Activated CD4-positive, alpha-beta T cell treated with anti-CD3 and anti-CD28 coated beads, Interleukin-2, amount 10 ng/mL, durations not matched to agents 24 days and 14 days (primary cell): Measurements from ENCODE around the gene HLF. TPM values are rescaled to one million over a fixed set of nuclear protein-coding genes. Genes with fewer than 3 reads are reported as not detected.

Experiments
- DNase-seq: peaks from one replicate; pipeline ENCODE4 v3.0.0; 2022
- H3K27ac Mint-ChIP-seq: one replicate; pipeline ENCODE4 v1.8.0; 2022; ENCODE audit warnings: mild to moderate bottlenecking, mixed read lengths
- H3K27me3 Mint-ChIP-seq: one replicate; pipeline ENCODE4 v1.8.0; 2022; ENCODE audit warnings: mixed read lengths
- H3K36me3 Mint-ChIP-seq: one replicate; pipeline ENCODE4 v1.8.0; 2022; ENCODE audit warnings: low read depth, mild to moderate bottlenecking, mixed read lengths
- H3K4me1 Mint-ChIP-seq: one replicate; pipeline ENCODE4 v1.8.0; 2021; ENCODE audit warnings: mixed read lengths
- H3K4me3 Mint-ChIP-seq: one replicate; pipeline ENCODE4 v1.8.0; 2022; ENCODE audit warnings: mild to moderate bottlenecking, moderate library complexity, mixed read lengths
- H3K9me3 Mint-ChIP-seq: one replicate; pipeline ENCODE4 v1.8.0; 2021; ENCODE audit warnings: mixed read lengths
- intact Hi-C: fragments of 100-400 bp; cut with micrococcal nuclease; formaldehyde crosslinking; loops from one replicate; pipeline ENCODE4 v1.15.1; 2023
- total RNA-seq: library from RNA; stranded (reverse); gene quantifications from 2 replicates; pipeline ENCODE4 v1.2.3, GENCODE V29; 2022

The HLF gene
- total RNA-seq, 1 donor from 2014 or later: 1.3 TPM

DNA sequence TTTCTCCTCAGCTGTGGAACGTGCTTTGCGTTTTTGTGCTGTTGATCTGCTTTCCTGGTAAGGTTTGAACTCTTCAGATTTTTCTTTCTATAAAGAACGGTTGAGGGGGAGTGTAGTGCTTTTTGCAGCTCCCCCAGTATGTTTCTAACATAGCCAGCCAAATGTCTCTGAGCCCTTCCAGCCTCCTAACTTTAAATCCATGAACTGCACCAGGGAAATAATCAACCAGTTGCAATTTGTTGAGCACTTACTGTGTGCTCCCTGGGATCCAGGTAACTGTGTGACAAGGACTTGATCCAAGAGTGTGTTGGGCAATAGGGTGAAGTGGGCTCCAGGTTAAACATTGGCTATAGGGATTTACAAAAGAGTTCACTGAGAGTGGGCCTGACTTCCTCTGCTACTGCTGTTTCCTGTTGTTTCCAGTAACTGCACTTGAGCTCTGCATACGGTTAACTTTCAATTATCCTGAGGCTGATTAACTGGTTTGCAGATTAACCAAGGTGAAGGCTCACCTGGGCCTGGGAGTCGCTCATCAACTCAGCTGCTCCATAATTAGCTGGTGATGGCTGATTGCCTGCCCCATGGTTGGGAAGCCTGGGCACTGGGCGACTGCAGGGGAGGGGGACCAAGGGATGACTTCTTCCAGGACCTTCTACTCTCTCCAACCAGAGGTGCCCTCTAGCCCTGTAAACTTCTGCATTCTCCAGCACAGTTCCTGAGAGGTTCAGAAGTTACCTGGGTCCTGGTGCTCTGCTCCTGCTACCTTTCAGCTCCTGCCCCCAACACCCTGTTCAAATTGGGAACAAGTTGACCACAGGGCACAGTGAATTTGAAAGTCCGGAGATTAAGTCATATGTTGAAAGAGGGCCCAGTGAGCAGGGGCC lies 19.5 kb downstream of the HLF start:
- Mint-ChIP-seq H3K9me3 (peaks cover 9% of the 10 kb centered on the region), H3K27me3 (peaks cover 11% of the 10 kb centered on the region), H3K4me1 (peaks cover 16% of the 10 kb centered on the region), H3K4me3 (no peak overlapping the region), H3K36me3 (no peaks in the 10 kb centered on the region), H3K27ac (no peak overlapping the region)
- intact Hi-C loops: no loop called here
- DNase-seq: peak; percentile 65

DNA sequence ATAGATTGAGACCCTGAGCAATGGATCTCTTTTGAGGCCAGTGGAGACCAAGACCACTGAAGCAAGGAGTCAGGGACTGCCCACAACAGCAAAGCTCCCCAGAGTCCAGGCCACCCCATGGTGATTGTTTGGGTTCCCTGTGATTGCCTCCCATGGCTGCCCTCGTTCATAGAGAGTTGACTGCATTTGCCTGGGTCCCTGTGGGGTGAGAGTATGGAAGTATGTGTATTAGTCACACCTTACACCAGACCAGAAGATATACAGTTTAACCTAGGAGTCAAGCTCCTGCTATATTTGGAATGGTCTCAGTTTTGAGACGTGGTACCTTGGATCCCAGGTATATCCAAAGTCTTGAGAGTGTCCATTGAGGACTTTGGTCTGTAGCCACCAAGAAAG lies 20.2 kb downstream of the HLF start:
- no peak for DNase-seq
- peaks cover 11% of the 10 kb centered on the region for H3K27me3 Mint-ChIP-seq
- H3K4me1 Mint-ChIP-seq: peaks cover 16% of the 10 kb centered on the region
- intact Hi-C loops: no loop called here
- no peak overlapping the region for H3K4me3 Mint-ChIP-seq
- H3K36me3 Mint-ChIP-seq: no peaks in the 10 kb centered on the region
- peaks cover 9% of the 10 kb centered on the region for H3K9me3 Mint-ChIP-seq
- no peak overlapping the region for H3K27ac Mint-ChIP-seq

DNA sequence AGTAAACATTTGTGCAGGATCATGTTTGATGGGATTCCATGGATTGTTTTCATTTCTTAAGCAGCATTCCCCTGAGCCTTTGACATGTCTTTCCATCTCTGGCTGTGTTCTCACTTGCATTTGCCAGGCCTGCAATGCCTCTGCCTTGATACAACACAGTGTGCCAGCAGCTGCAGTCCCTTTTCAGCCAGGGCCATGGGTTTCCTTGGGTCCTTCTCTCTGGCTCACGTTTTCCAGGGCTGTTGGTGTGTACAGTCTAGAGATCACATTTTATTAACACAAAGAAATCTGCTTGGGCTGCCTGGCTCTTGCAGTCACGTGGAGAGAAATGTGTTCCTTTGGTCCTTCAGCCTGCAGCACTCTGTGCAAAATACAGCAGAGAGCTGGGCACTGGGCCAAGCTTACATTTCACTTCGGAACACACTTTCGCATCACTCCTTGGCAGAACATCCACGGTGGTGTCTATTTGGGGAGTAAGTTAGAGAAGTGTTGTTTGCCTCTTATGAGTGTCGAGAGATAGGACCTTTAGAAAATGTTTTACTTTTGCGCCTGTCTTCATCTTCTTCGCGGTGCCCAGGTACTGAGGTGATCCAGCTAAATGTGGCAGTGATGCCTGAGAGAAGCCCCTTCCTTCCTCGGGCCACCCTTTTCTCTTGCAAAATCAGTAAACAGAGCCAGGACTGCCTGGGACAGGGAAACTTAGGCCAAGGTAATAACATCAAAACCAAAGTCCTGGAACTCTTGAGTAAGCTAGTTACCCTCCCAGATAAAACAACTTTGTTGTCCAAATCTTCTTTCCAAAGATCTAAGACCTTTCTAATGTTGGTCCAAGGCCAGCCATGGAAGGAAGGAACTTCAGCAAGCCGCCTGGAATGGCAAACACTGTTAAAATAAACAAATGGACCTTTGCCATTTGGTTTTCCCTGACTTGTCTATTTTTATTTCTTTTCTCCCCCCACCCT lies 20.9 kb downstream of the HLF start:
- H3K4me3 Mint-ChIP-seq: no peak overlapping the region
- H3K36me3 Mint-ChIP-seq: no peaks in the 10 kb centered on the region
- H3K27ac Mint-ChIP-seq: no peak overlapping the region
- H3K27me3 Mint-ChIP-seq: peaks cover 9% of the 10 kb centered on the region
- no peak for DNase-seq
- H3K9me3 Mint-ChIP-seq: peaks cover 9% of the 10 kb centered on the region
- peaks cover 16% of the 10 kb centered on the region for H3K4me1 Mint-ChIP-seq
- intact Hi-C loops: no loop called here

DNA sequence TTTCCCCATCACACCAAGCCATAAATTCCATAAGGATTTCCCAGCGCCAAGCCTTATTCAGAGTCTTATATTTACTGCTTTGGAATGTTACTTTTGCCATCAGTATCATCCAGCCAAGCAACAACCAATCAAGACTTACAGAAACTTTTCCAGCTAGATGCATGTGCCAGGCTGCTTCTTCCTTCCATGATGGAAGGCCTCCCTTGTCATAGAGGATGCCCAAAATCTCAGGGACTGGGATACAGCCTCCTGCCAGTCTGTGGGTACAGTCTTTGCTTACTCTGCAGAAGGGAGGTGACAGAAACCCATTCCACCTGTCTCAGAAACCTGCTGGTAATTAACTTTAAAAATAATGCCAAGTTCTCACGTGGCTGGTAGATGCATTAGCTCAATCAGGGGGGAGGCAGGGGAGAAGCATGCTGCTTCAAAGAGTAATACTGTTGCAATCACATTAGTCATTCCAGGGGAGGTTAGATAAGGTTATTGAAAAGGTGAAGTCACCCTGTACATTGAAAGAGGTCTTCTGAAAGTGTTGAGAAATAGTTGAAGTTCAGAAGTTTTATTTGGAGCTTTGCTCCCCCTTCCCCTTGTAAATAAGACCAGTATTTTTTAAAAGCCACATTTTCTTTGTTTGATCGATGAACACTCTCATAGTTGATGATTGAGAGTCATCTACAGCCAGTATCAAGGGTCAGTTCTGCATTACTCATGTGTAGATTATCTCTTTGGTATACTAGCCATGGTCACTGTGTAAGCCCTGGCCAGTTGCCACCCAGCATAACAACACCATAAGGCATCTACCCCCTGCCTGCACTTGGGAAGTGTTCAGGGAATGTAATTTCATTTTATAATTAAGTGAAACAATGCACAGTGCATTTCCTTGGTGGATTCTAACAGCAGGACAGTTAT lies 22.2 kb downstream of the HLF start:
- Mint-ChIP-seq H3K9me3 (peaks cover 9% of the 10 kb centered on the region), H3K27ac (no peak overlapping the region), H3K4me1 (peaks cover 16% of the 10 kb centered on the region), H3K4me3 (no peak overlapping the region), H3K36me3 (no peaks in the 10 kb centered on the region), H3K27me3 (peaks cover 5% of the 10 kb centered on the region)
- intact Hi-C loops: no loop called here
- no peak for DNase-seq

DNA sequence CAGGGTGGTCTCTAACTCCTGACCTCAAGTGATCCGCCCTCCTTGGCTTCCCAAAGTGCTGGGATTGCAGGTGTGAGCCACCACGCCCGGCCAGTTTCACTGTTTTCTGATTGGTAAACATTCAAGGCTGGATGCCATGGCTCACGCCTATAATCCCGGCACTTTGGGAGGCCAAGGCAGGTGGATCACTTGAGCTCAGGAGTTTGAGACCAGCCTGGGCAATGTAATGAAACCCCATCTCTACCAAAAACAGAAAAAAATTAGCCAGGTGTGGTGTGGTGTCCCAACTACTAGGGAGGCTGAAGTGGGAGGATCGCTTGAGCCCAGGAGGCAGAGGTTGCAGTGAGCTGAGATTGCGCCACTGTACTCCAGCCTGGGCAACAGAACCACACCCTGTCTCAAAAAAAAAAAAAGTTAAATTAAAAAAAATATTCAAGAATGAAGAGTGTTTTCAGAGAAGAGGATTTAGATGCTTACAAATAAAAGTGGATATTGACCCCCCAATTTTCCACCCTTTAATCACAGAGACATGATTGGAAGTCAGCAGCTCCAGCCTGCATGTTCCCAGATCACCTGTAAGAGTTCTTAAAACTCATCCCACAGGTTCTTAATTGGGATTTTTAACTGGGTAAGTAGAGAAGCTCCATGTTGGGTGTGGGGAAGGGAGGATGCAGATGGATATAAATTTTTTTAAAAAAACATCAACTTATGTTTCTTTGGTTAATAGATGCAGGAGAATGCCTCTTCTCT lies 23.8 kb downstream of the HLF start:
- peaks cover 6% of the 10 kb centered on the region for H3K9me3 Mint-ChIP-seq
- peaks cover 2% of the 10 kb centered on the region for H3K27me3 Mint-ChIP-seq
- peaks cover 12% of the 10 kb centered on the region for H3K4me1 Mint-ChIP-seq
- H3K36me3 Mint-ChIP-seq: no peaks in the 10 kb centered on the region
- DNase-seq: no peak
- intact Hi-C loops: no loop called here
- no peak overlapping the region for H3K27ac Mint-ChIP-seq
- H3K4me3 Mint-ChIP-seq: no peak overlapping the region

DNA sequence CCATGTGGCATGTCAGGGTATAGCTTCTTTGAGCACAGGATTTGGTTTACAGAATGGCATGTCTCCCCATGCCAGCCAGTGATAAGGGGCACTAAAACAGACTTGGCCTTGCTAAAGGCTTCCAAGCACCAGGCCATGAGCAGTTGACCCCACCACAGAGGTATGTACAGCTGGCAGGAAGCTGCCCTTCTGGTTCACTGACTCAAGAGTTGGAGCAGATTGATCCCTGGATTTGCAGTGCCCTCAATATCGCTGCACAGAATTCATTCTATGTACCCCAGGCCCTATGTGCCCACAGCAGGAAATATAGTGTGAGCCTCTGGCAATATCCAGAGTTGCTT lies 24.3 kb downstream of the HLF start:
- Mint-ChIP-seq H3K36me3 (no peaks in the 10 kb centered on the region), H3K4me1 (peaks cover 9% of the 10 kb centered on the region), H3K27me3 (peaks cover 2% of the 10 kb centered on the region), H3K9me3 (peaks cover 6% of the 10 kb centered on the region), H3K27ac (no peak overlapping the region), H3K4me3 (no peak overlapping the region)
- intact Hi-C loops: no loop called here
- DNase-seq: no peak

DNA sequence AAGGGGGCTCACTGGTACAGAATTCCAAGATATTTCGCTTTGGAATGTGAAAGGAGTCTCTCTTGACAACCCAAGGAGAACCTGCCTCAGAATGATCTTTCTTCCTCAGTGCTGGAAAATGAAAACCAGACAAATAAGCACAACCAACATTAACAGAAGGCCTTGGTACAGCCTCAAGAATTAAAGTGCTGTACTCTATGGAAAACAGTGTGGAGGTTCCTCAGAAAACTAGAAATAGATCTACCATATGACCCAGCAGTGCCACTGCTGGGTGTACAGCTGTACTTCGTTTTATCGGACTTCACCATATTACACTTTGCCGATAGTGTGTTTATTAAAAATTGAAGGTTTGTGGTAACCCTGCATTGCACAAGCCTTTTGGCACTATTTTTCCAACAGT lies 25.2 kb downstream of the HLF start:
- H3K27ac Mint-ChIP-seq: no peak overlapping the region
- no peak overlapping the region for H3K4me3 Mint-ChIP-seq
- H3K36me3 Mint-ChIP-seq: no peaks in the 10 kb centered on the region
- intact Hi-C loops: no loop called here
- H3K27me3 Mint-ChIP-seq: peaks cover 2% of the 10 kb centered on the region
- H3K9me3 Mint-ChIP-seq: peaks cover 4% of the 10 kb centered on the region
- H3K4me1 Mint-ChIP-seq: peaks cover under 1% of the 10 kb centered on the region
- DNase-seq: no peak

DNA sequence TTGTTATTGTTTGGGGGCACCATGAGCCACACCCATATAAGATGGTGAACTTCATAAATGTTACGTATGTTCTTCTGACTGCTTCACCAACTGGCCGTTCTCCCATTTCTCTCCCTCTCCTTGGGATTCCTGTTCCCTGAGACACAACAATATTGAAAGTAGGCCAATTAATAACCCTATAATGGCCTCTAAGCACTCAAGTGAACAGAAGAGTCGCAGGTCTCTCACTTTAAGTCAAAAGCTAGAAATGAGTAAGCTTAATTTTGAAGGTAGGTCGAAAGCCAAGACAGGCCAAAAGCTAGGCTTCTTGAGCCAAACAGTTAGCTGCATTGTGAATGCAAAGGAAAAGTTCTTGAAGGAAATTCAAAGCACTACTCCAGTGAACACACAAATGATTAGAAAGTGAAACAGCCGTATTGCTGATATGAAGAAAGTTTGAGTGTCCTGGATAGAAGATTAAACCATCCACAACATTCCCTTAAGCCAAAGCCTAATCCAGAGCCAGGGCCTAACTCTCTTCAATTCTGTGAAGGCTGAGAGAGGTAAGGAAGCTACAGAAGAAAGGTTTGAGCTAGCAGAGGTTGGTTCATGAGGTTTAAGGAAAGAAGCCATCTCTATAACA lies 25.8 kb downstream of the HLF start:
- intact Hi-C loops: no loop called here

DNA sequence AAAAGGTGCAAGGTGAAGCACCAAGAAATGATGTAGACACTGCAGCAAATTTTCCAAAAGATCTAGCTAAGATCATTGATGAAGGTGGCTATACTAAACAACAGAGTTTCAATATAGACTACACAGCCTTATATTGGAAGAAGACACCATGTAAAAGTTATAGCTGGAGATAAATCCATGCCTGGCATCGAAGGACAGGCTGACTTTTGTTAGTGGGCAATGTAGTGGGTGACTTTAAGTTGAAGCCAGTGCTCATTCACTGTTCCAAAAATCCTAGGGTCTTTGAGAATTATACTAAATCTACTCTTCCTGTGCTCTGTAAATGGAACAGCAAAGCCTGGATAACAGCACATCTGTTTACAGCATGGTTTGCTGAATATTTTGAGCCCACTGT lies 26.4 kb downstream of the HLF start:
- H3K4me1 Mint-ChIP-seq: no peaks in the 10 kb centered on the region
- no peaks in the 10 kb centered on the region for H3K36me3 Mint-ChIP-seq
- H3K9me3 Mint-ChIP-seq: no peaks in the 10 kb centered on the region
- no peak overlapping the region for H3K4me3 Mint-ChIP-seq
- no peak overlapping the region for H3K27ac Mint-ChIP-seq
- intact Hi-C loops: no loop called here
- H3K27me3 Mint-ChIP-seq: peaks cover 2% of the 10 kb centered on the region
- DNase-seq: no peak

More for the DNA sequence above, 25.8 kb downstream of the HLF start:
- Mint-ChIP-seq H3K4me1 (no peaks in the 10 kb centered on the region), H3K9me3 (peaks cover 3% of the 10 kb centered on the region), H3K27me3 (peaks cover 2% of the 10 kb centered on the region), H3K27ac (no peak overlapping the region), H3K4me3 (no peak overlapping the region), H3K36me3 (no peaks in the 10 kb centered on the region)
- no peak for DNase-seq

DNA sequence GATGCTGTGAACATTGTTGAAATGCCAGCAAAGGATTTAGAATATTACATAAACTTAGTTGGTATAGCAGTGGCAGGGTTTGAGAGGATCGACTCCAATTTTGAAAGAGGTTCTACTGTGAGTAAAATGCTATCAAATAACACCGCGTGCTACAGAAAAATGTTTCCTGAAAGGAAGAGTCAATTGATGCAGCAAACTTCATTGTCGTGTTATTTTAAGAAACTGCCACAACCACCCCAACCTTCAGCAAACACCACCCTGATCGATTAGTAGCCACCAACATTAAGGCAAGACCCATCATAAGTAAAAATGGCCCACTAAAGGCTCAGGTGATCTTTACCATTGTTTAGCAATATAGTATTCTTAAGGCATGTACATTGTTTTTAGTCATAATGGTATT lies 27.3 kb downstream of the HLF start:
- H3K4me1 Mint-ChIP-seq: no peaks in the 10 kb centered on the region
- H3K36me3 Mint-ChIP-seq: no peaks in the 10 kb centered on the region
- no peak for DNase-seq
- no peak overlapping the region for H3K4me3 Mint-ChIP-seq
- H3K27me3 Mint-ChIP-seq: peaks cover 3% of the 10 kb centered on the region
- no peaks in the 10 kb centered on the region for H3K9me3 Mint-ChIP-seq
- H3K27ac Mint-ChIP-seq: no peak overlapping the region
- intact Hi-C loops: no loop called here

DNA sequence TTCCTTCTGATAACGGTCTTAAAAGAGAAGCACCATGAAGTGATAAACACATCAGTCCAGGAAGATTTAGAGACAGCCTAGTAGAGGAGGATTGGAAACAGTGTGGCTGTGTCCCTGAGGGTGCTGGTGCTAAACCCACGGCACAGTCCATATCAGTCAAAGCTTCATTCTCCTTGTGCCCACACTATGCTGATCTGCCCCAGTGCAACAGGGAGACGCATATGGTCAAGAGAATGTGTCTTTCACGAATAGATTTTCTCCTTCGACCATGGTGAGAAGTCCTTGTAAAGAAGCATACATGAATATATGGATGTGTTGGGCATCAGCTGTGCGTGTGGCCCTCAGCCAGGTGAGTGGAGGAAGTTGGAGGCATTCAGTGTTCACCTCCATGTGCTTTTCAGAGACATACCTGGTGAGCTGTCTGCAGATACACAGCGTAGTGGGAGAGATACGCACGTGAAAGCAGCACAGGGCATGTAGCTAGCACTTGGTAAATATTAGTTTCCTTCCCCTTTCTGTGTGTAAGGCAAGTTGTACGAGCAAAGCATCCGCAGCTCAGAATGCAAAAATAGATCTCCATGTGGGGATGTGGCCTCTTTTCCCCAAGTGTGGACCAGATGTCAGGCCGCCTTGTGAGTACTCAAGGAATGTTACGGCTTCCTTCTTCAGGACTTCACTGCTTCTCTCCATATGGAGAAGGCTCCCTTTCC lies 29.4 kb downstream of the HLF start:
- H3K9me3 Mint-ChIP-seq: no peaks in the 10 kb centered on the region
- no peak overlapping the region for H3K4me3 Mint-ChIP-seq
- H3K27ac Mint-ChIP-seq: no peak overlapping the region
- no peaks in the 10 kb centered on the region for H3K36me3 Mint-ChIP-seq
- DNase-seq: no peak
- intact Hi-C loops: no loop called here
- H3K27me3 Mint-ChIP-seq: peaks cover 4% of the 10 kb centered on the region
- H3K4me1 Mint-ChIP-seq: no peaks in the 10 kb centered on the region
